Psoas muscle (tissue), 8 donors: ENCODE measurements around the gene DHCR24. TPM values are rescaled to one million over a fixed set of nuclear protein-coding genes. Genes with fewer than 3 reads are reported as not detected.

Experiments used
- ATAC-seq, 4 donors: fragments of 200-7000 bp; cut with Tn5 transposase; one replicate each; pipeline ENCODE4 v1.9.1; 2020; ENCODE audit warnings: moderate library complexity in 3 of 4, mild to moderate bottlenecking in 2 of 4
- DNase-seq, 2 donors: peaks; one replicate each; pipeline ENCODE4 v3.0.0-alpha.2; 2020
- H3K27ac ChIP-seq: fragments of 200-600 bp; one replicate; pipeline ENCODE4 v1.8.0; 2022
- H3K27me3 ChIP-seq, 3 donors: fragments of 200-600 bp in 1 of 3; one replicate each; pipeline versions ENCODE4 v1.6.1 to v1.8.0; 2013 to 2022; ENCODE audit warnings: low read length in 2 of 3, mild to moderate bottlenecking in 2 of 3, moderate library complexity in 1 of 3; ENCODE audit not compliant: insufficient read depth in 3 of 3
- H3K36me3 ChIP-seq, 2 donors: fragments of 200-600 bp in 1 of 2; one replicate each; pipeline versions ENCODE4 v1.6.1 to v1.8.0; 2013 to 2022; ENCODE audit warnings: low read depth in 1 of 2, mild to moderate bottlenecking in 1 of 2, moderate library complexity in 1 of 2; ENCODE audit not compliant: insufficient read depth in 1 of 2
- H3K4me1 ChIP-seq: fragments of 200-600 bp; one replicate; pipeline ENCODE4 v1.8.0; 2022
- H3K4me3 ChIP-seq: fragments of 200-600 bp; one replicate; pipeline ENCODE4 v1.8.0; 2022; ENCODE audit warnings: mild to moderate bottlenecking
- H3K9me3 ChIP-seq: fragments of 200-600 bp; one replicate; pipeline ENCODE4 v1.8.0; 2022
- WGBS, 3 donors: extraction: QIAGEN DNeasy Blood & Tissue Kit; methylation state at CpG; one replicate each; pipeline versions ENCODE4 v1.1.6 to v1.1.7; 2013; 5-methylcytosine and 5-hydroxymethylcytosine counted together
- intact Hi-C, 2 donors: fragments of 100-400 bp; cut with DNase I; formaldehyde crosslinking; loops; one replicate each; pipeline versions ENCODE4 v1.11.0 to v1.14.2; 2022
- polyA plus RNA-seq, 3 donors: library from polyadenylated mRNA; stranded (reverse); fragments of 200-250 nt; gene quantifications; one replicate each; pipeline ENCODE4 v1.2.3, GENCODE V29; 2013
- total RNA-seq, 4 donors: library from RNA; stranded (reverse); fragmentation: NEBNext Ultra II Directional in 2 of 4; extraction: Animal tissue kit (Norgen Biotek cat#: 25700) in 2 of 4; gene quantifications; one replicate each; pipeline versions ENCODE4 v1.2.1 to v1.2.4, GENCODE V29; 2021 to 2023
- TF ChIP-seq, protein P1 (sequence below): fragments of 200-600 bp; IDR thresholded peaks from one replicate; pipeline ENCODE4 v1.8.0; 2022; ENCODE audit warnings: antibody characterized with exemption
- donor health status: healthy with polysubstance abuse.
- donor health status: DM: no; HTN: no; CAD: no; lungs with moderate emphysema.
- donor health status: Bipolar disorder and iron deficiency.
- donor health status: healthy.
- donor health status: DM: yes; HTN: yes; CAD: no.
- donor health status: DM: no; HTN: no; CAD: no.
- donor health status: DM: no; HTN: no; CAD: no.
- donor health status: DM: yes; HTN: yes; CAD: no.

Gene DHCR24
- total and polyA plus RNA-seq, 7 donors = 8.8 to 215 (median 117) TPM

DNA sequence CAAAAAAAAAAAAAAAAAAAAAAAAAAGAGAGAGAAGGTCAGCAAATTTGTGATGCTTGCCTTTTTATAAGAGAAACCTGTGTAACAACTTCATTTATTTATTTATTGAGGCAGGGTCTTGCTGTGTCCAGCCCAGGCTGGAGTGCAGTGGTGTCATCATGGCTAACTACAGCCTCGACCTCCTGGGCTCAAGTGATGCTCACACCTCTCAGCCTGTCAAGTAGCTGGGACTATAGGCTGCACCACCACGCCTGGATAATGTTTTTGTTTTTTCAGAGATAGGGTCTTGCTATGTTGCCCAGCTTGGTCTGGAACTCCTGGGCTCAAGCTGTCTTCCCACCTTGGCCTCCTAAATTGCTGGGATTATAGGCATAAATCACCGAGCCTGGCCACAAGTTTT, 42.4 kb downstream of the DHCR24 start:
- DNase-seq (no peak), ATAC-seq (no peak)
- peaks cover 0 to 22% of the 10 kb centered on the region in 2 donors for H3K36me3 ChIP-seq
- H3K4me3 ChIP-seq = no peak overlapping the region
- no peaks in the 10 kb centered on the region for H3K4me1 ChIP-seq
- TF ChIP-seq, protein P1, sequence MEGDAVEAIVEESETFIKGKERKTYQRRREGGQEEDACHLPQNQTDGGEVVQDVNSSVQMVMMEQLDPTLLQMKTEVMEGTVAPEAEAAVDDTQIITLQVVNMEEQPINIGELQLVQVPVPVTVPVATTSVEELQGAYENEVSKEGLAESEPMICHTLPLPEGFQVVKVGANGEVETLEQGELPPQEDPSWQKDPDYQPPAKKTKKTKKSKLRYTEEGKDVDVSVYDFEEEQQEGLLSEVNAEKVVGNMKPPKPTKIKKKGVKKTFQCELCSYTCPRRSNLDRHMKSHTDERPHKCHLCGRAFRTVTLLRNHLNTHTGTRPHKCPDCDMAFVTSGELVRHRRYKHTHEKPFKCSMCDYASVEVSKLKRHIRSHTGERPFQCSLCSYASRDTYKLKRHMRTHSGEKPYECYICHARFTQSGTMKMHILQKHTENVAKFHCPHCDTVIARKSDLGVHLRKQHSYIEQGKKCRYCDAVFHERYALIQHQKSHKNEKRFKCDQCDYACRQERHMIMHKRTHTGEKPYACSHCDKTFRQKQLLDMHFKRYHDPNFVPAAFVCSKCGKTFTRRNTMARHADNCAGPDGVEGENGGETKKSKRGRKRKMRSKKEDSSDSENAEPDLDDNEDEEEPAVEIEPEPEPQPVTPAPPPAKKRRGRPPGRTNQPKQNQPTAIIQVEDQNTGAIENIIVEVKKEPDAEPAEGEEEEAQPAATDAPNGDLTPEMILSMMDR = no peak
- H3K27ac ChIP-seq = no peak overlapping the region
- H3K9me3 ChIP-seq = no peaks in the 10 kb centered on the region
- intact Hi-C loops = no loop called here
- no peaks in the 10 kb centered on the region for H3K27me3 ChIP-seq
- 80 to 96% (median 83%) methylated on average over 3 of the region's 3 CpGs for WGBS, 3 donors

- Histone ChIP-seq H3K4me1 (no peaks in the 10 kb centered on the region), H3K4me3 (no peak overlapping the region), H3K36me3 (peaks cover 0 to 12% of the 10 kb centered on the region in 2 donors), H3K9me3 (no peaks in the 10 kb centered on the region), H3K27ac (no peak overlapping the region), H3K27me3 (no peaks in the 10 kb centered on the region)
- intact Hi-C loops = no loop called here
- TF ChIP-seq, protein P1 = no peak
- 83 to 86% (median 85%) methylated on average over 5 of the region's 5 CpGs for WGBS, 3 donors
- DNase-seq = no peak
- no peak for ATAC-seq
Measured at GRCh38 chr1:54843449-54843848, 43.5 kb downstream of the DHCR24 start.

DNA sequence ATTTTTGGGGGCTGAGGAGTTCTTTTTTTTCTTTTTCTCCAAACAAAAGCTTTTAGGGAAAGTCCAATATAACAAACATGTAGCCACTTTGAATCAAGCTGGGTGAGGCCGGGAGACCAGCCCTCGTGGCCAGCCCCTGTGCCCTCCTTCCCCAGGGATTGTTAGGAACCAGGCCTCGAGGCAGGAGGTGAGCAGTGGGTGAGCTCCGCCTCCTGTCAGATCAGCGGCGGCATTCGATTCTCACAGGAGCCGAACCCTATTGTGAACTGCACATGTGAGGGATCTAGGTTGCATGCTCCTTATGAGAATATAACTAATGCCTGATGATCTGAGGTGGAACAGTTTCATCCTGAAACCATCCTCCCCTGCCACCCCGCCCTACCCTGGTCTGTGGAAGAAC, 44.0 kb downstream of the DHCR24 start:
- no peak for DNase-seq
- no peaks in the 10 kb centered on the region for H3K9me3 ChIP-seq
- no peaks in the 10 kb centered on the region for H3K4me1 ChIP-seq
- H3K4me3 ChIP-seq = no peak overlapping the region
- no peak overlapping the region for H3K27ac ChIP-seq
- H3K27me3 ChIP-seq = no peaks in the 10 kb centered on the region
- TF ChIP-seq, protein P1 = no peak
- peaks cover 0 to 7% of the 10 kb centered on the region in 2 donors for H3K36me3 ChIP-seq
- no peak for ATAC-seq
- intact Hi-C loops = no loop called here
- 77 to 80% (median 79%) methylated on average over 9 of the region's 9 CpGs for WGBS, 3 donors

DNA sequence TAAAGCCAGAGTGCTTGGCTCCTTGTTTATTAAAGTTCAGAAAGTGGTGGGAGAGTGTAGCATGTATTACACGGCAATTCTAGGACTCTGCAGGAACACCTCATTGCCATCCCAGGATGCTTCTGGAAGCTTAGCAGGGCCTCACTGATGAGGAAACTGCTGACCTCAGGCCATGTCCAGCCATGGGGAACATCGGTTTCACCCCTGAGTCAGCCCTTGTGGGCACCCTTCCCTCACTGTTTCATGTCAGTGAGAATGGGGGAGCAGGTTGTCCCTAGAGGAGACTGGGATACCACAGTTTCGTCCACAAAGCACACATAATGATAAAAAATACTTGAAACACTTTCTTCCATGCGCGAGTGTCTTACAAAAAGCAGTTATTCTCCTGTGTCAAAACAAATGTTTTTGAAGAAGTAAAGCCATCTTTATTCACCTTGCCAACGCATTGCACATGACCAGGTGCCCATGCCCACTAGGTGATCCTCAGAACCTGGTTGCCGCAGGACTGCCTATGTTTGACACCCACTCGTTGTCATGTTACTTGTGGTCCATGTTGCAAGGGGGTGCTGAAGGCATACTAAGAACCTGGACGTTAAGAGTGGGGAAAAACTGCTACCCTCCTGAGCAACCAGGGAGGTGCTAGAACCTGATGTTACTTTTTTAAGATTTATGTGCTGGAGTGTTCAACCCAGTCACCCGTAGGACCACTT, 44.6 kb downstream of the DHCR24 start:
- Histone ChIP-seq H3K4me3 (no peak overlapping the region), H3K4me1 (no peaks in the 10 kb centered on the region), H3K36me3 (peaks cover 0 to 7% of the 10 kb centered on the region in 2 donors), H3K9me3 (no peaks in the 10 kb centered on the region), H3K27me3 (no peaks in the 10 kb centered on the region), H3K27ac (no peak overlapping the region)
- ATAC-seq (no peak), DNase-seq (no peak)
- TF ChIP-seq, protein P1 = no peak
- intact Hi-C loops = no loop called here
- 88 to 93% (median 92%) methylated on average over 10 of the region's 10 CpGs for WGBS, 3 donors

DNA sequence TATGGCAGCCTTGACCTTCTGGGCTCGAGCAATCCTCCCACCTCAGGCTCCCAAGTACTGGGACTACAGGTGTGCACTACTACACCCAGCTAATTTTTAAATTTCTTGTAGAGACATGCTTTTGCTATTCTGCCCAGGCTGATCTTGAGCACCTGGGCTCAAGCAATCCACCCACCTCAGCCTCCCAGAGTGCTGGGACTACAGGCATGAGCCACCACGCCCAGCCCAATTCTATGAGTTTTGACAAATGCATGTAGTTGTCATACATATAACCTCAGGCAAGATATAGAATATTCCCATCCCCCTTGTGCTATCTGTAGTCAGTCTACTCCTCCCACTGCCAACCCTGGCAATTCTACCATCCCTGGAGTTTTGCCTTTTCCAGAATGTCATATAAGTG, 47.2 kb downstream of the DHCR24 start:
- DNase-seq (no peak), ATAC-seq (no peak)
- Histone ChIP-seq H3K9me3 (no peaks in the 10 kb centered on the region), H3K4me1 (no peaks in the 10 kb centered on the region), H3K27me3 (no peaks in the 10 kb centered on the region), H3K27ac (no peak overlapping the region), H3K36me3 (no peaks in the 10 kb centered on the region), H3K4me3 (no peak overlapping the region)
- intact Hi-C loops = no loop called here
- 63 to 91% (median 70%) methylated on average over 2 of the region's 2 CpGs for WGBS, 3 donors
- TF ChIP-seq, protein P1 = no peak
